WTC11 (cell line): ENCODE results near the gene RAB1A. TPM values are rescaled to one million over a fixed set of nuclear protein-coding genes. Genes with fewer than 3 reads are reported as not detected.

Experiments used
- ATAC-seq: fragments of 200-7000 bp; cut with Tn5 transposase; 2 replicates; pipeline ENCODE4 v1.10.0; 2021; ENCODE audit warnings: mild to moderate bottlenecking, moderate library complexity
- CTCF ChIA-PET: fragments of 300-600 bp; sonication (Branson Sonifier 250); formaldehyde crosslinking; loops from one replicate; lab custom pipeline; 2021; ENCODE audit warnings: antibody characterized with exemption; lab: Charles Lee
- POLR2A ChIA-PET: fragments of 350-600 bp; sonication (Branson Sonifier 250); formaldehyde crosslinking; loops from one replicate; lab custom pipeline; 2021; ENCODE audit warnings: antibody characterized with exemption; lab: Charles Lee
- DNase-seq: peaks from one replicate; pipeline ENCODE4 v3.0.0; 2021; ENCODE audit warnings: low spot score
- H3K27ac Mint-ChIP-seq: 2 replicates; pipeline ENCODE4 v1.8.0; 2021; ENCODE audit warnings: mixed read lengths
- H3K27me3 Mint-ChIP-seq: 2 replicates; pipeline ENCODE4 v1.8.0; 2021; ENCODE audit warnings: low read depth, mild to moderate bottlenecking, moderate library complexity, mixed read lengths
- H3K36me3 Mint-ChIP-seq: 2 replicates; pipeline ENCODE4 v1.8.0; 2021; ENCODE audit warnings: mixed read lengths
- H3K4me1 Mint-ChIP-seq: 2 replicates; pipeline ENCODE4 v1.8.0; 2022; ENCODE audit warnings: mixed read lengths
- H3K4me3 Mint-ChIP-seq: 2 replicates; pipeline ENCODE4 v1.8.0; 2021; ENCODE audit warnings: mild to moderate bottlenecking, moderate library complexity, mixed read lengths
- H3K9me3 Mint-ChIP-seq: 2 replicates; pipeline ENCODE4 v1.8.0; 2021; ENCODE audit warnings: mixed read lengths
- AFF4 ChIP-seq: sonication (generic); formaldehyde crosslinking; IDR thresholded peaks from 2 replicates; pipeline ENCODE4 v1.8.1; 2023; ENCODE audit warnings: mild to moderate bottlenecking, missing genetic modification reagents, borderline replicate concordance
- CBFB ChIP-seq: sonication (generic); formaldehyde crosslinking; IDR thresholded peaks from 2 replicates; pipeline ENCODE4 v1.8.1; 2022; ENCODE audit warnings: mild to moderate bottlenecking, low read depth, missing genetic modification reagents
- ELF4 ChIP-seq: sonication (generic); formaldehyde crosslinking; IDR thresholded peaks from 2 replicates; pipeline ENCODE4 v1.8.1; 2022; ENCODE audit warnings: low read depth, mild to moderate bottlenecking, moderate library complexity, missing genetic modification reagents
- ERG ChIP-seq: fragments of 250-450 bp; sonication (Bioruptor Pico); IDR thresholded peaks from 2 replicates; pipeline ENCODE4 v1.8.0; 2021; ENCODE audit warnings: mild to moderate bottlenecking
- GABPB1 ChIP-seq: sonication (generic); formaldehyde crosslinking; IDR thresholded peaks from 2 replicates; pipeline ENCODE4 v1.8.1; 2023; ENCODE audit warnings: mild to moderate bottlenecking, missing genetic modification reagents
- IRF2 ChIP-seq: sonication (generic); formaldehyde crosslinking; IDR thresholded peaks from 2 replicates; pipeline ENCODE4 v1.8.0; 2022; ENCODE audit warnings: low read depth, missing genetic modification reagents, borderline replicate concordance
- NFE2L1 ChIP-seq: sonication (generic); formaldehyde crosslinking; IDR thresholded peaks from 2 replicates; pipeline ENCODE4 v1.8.1; 2023; ENCODE audit warnings: missing genetic modification reagents
- NFYB ChIP-seq: sonication (generic); formaldehyde crosslinking; conservative IDR thresholded peaks from 2 replicates; pipeline ENCODE4 v1.8.0; 2022; ENCODE audit warnings: low read depth, missing genetic modification reagents
- SP1 ChIP-seq: sonication (generic); formaldehyde crosslinking; conservative IDR thresholded peaks from 2 replicates; pipeline ENCODE4 v1.8.1; 2022; ENCODE audit warnings: missing genetic modification reagents
- STAT6 ChIP-seq: sonication (generic); formaldehyde crosslinking; conservative IDR thresholded peaks from 2 replicates; pipeline ENCODE4 v1.8.1; 2023; ENCODE audit warnings: mild to moderate bottlenecking, low read depth, missing genetic modification reagents, moderate library complexity
- TEAD4 ChIP-seq: sonication (generic); formaldehyde crosslinking; IDR thresholded peaks from 2 replicates; pipeline ENCODE4 v1.8.0; 2022; ENCODE audit warnings: mild to moderate bottlenecking, missing genetic modification reagents
- ZNF232 ChIP-seq: sonication (generic); formaldehyde crosslinking; IDR thresholded peaks from 2 replicates; pipeline ENCODE4 v1.8.0; 2022; ENCODE audit warnings: mild to moderate bottlenecking, missing genetic modification reagents
- ZNF416 ChIP-seq: fragments of 250-450 bp; sonication (Bioruptor Pico); IDR thresholded peaks from 2 replicates; pipeline ENCODE4 v1.9.0; 2021; ENCODE audit warnings: mild to moderate bottlenecking, inconsistent platforms
- ZNF423 ChIP-seq: fragments of 250-450 bp; sonication (Bioruptor Pico); IDR thresholded peaks from 2 replicates; pipeline ENCODE4 v2.1.2; 2022; ENCODE audit warnings: mild to moderate bottlenecking, moderate library complexity
- ZNF512 ChIP-seq: sonication (generic); formaldehyde crosslinking; IDR thresholded peaks from 2 replicates; pipeline ENCODE4 v1.8.1; 2022; ENCODE audit warnings: missing genetic modification reagents, borderline replicate concordance
- total RNA-seq: library from RNA; stranded (reverse); gene quantifications from 3 replicates; pipeline ENCODE4 v1.2.3, GENCODE V29; 2021
- TF ChIP-seq, protein P1 (sequence below): sonication (generic); formaldehyde crosslinking; conservative IDR thresholded peaks from 2 replicates; pipeline ENCODE4 v1.8.1; 2022; ENCODE audit warnings: mild to moderate bottlenecking, missing genetic modification reagents
- TF ChIP-seq, protein P2 (sequence below): fragments of 250-450 bp; sonication (Bioruptor Pico); IDR thresholded peaks from 2 replicates; pipeline ENCODE4 v1.9.0; 2021; ENCODE audit warnings: mild to moderate bottlenecking
- TF ChIP-seq, protein P3 (sequence below): sonication (generic); formaldehyde crosslinking; IDR thresholded peaks from 2 replicates; pipeline ENCODE4 v1.8.1; 2023; ENCODE audit warnings: mild to moderate bottlenecking, missing genetic modification reagents

RAB1A gene
- total RNA-seq, 1 experiment from 2014 or later: 114 TPM

- Mint-ChIP-seq H3K27ac (no peak overlapping the region), H3K4me1 (peaks cover 32% of the 10 kb centered on the region)
- CTCF ChIA-PET: interaction anchor here (0.5 to 3.0 kb wide), 5 partner anchors 9 to 114 kb away, joined by 3 to 19 read pairs (median 6); no protein-coding TSS in a partner anchor
- TF ChIP-seq ZNF232 (CRISPR knock-in tag) (no peak), STAT6 (CRISPR knock-in tag) (no peak), ZNF423 (CRISPR knock-in tag) (no peak), ZNF416 (CRISPR knock-in tag) (no peak), IRF2 (CRISPR knock-in tag) (no peak)
- TF ChIP-seq, protein P1, sequence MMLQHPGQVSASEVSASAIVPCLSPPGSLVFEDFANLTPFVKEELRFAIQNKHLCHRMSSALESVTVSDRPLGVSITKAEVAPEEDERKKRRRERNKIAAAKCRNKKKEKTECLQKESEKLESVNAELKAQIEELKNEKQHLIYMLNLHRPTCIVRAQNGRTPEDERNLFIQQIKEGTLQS: no peak
- TF ChIP-seq, all 79 proteins: peak for 0
- ATAC-seq (no peak), DNase-seq (no peak)
- H3K4me3 Mint-ChIP-seq: no peak overlapping the region
- POLR2A ChIA-PET: no interaction called here
- peaks cover 38% of the 10 kb centered on the region for H3K36me3 Mint-ChIP-seq
- H3K27me3 Mint-ChIP-seq: no peaks in the 10 kb centered on the region
- H3K9me3 Mint-ChIP-seq: no peaks in the 10 kb centered on the region
Observed at GRCh38 chr2:65073879-65074565, 55.9 kb downstream of the RAB1A start.

GRCh38 chr2:65072181-65072970 lies 57.5 kb downstream of the RAB1A start:
- ChIA-PET POLR2A (no interaction called here), CTCF (interaction anchor here (1.1 to 2.3 kb wide), 7 partner anchors 8 to 149 kb away, joined by 3 to 6 read pairs (median 5); partner anchors contain the start of genes CEP68 and RAB1A)
- ATAC-seq (no peak), DNase-seq (no peak)
- H3K4me1 Mint-ChIP-seq: peaks cover 25% of the 10 kb centered on the region
- H3K4me3 Mint-ChIP-seq: no peak overlapping the region
- H3K36me3 Mint-ChIP-seq: peaks cover 34% of the 10 kb centered on the region
- no peaks in the 10 kb centered on the region for H3K9me3 Mint-ChIP-seq
- H3K27ac Mint-ChIP-seq: no peak overlapping the region
- H3K27me3 Mint-ChIP-seq: no peaks in the 10 kb centered on the region
- TF ChIP-seq CBFB (no peak), ELF4 (CRISPR knock-in tag) (no peak), NFE2L1 (CRISPR knock-in tag) (no peak), AFF4 (CRISPR knock-in tag) (no peak), ERG (CRISPR knock-in tag) (no peak), ZNF512 (CRISPR knock-in tag) (no peak), NFYB (no peak), SP1 (CRISPR knock-in tag) (no peak), GABPB1 (CRISPR knock-in tag) (no peak), TEAD4 (CRISPR knock-in tag) (no peak)
- TF ChIP-seq, protein P2, sequence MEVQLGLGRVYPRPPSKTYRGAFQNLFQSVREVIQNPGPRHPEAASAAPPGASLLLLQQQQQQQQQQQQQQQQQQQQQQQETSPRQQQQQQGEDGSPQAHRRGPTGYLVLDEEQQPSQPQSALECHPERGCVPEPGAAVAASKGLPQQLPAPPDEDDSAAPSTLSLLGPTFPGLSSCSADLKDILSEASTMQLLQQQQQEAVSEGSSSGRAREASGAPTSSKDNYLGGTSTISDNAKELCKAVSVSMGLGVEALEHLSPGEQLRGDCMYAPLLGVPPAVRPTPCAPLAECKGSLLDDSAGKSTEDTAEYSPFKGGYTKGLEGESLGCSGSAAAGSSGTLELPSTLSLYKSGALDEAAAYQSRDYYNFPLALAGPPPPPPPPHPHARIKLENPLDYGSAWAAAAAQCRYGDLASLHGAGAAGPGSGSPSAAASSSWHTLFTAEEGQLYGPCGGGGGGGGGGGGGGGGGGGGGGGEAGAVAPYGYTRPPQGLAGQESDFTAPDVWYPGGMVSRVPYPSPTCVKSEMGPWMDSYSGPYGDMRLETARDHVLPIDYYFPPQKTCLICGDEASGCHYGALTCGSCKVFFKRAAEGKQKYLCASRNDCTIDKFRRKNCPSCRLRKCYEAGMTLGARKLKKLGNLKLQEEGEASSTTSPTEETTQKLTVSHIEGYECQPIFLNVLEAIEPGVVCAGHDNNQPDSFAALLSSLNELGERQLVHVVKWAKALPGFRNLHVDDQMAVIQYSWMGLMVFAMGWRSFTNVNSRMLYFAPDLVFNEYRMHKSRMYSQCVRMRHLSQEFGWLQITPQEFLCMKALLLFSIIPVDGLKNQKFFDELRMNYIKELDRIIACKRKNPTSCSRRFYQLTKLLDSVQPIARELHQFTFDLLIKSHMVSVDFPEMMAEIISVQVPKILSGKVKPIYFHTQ: no peak
- TF ChIP-seq, protein P3, sequence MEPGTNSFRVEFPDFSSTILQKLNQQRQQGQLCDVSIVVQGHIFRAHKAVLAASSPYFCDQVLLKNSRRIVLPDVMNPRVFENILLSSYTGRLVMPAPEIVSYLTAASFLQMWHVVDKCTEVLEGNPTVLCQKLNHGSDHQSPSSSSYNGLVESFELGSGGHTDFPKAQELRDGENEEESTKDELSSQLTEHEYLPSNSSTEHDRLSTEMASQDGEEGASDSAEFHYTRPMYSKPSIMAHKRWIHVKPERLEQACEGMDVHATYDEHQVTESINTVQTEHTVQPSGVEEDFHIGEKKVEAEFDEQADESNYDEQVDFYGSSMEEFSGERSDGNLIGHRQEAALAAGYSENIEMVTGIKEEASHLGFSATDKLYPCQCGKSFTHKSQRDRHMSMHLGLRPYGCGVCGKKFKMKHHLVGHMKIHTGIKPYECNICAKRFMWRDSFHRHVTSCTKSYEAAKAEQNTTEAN (CRISPR knock-in tag): no peak
